HepG2 (cell line): ENCODE results near the gene ITGAV. TPM values are rescaled to one million over a fixed set of nuclear protein-coding genes. Genes with fewer than 3 reads are reported as not detected.

Experiments
- ATAC-seq: fragments of 200-7000 bp; cut with Tn5 transposase; 3 replicates; pipeline ENCODE4 v1.9.1; 2020; ENCODE audit warnings: mild to moderate bottlenecking, moderate library complexity
- BruUV-seq: library from RNA; stranded (reverse); fragments of 400-500 nt; replicated peaks from 2 replicates; lab custom pipeline; 2021; lab: Mats Ljungman, UMichigan
- CTCF ChIA-PET: fragments of 300-600 bp; formaldehyde crosslinking; extraction: SDS; loops from one replicate; lab custom pipeline; 2021; ENCODE audit warnings: low total read pairs, inconsistent platforms, low intra/inter-chr PET ratio; lab: Yijun Ruan, JAX
- POLR2A ChIA-PET: fragments of 350-600 bp; sonication (Branson Sonifier 250); formaldehyde crosslinking; loops from one replicate; lab custom pipeline; 2020; ENCODE audit warnings: antibody characterized with exemption, inconsistent platforms; lab: Yijun Ruan, JAX
- DNase-seq: peaks from one replicate; pipeline ENCODE4 v3.0.0-alpha.2; 2015; ENCODE audit warnings: low spot score
- FAIRE-seq: peaks from 3 replicates; lab custom pipeline; 2011; peaks lifted over from hg19 to GRCh38; lab: Jason Lieb, UNC
- H2AFZ ChIP-seq: one replicate; pipeline ENCODE4 v1.6.1; 2011; ENCODE audit warnings: low read length, inconsistent platforms
- H3K27ac ChIP-seq: fragments of 300-600 bp; 3 replicates; pipeline ENCODE4 v1.8.0; 2011; ENCODE audit warnings: mixed run types, mild to moderate bottlenecking, mixed read lengths, low read length, inconsistent platforms; ENCODE audit not compliant: insufficient read depth; ENCODE audit errors: extremely low read length
- H3K27me3 ChIP-seq, 2 experiments: fragments of 200-600 bp in 1 of 2; 2 replicates in 1 of 2; 3 replicates in 1 of 2; pipeline versions ENCODE4 v1.6.0 to v1.8.0; 2011; ENCODE audit warnings: low read length in 2 of 2, mild to moderate bottlenecking in 2 of 2, moderate library complexity in 2 of 2, inconsistent platforms in 1 of 2; ENCODE audit not compliant: insufficient read depth in 2 of 2, control insufficient read depth in 1 of 2
- H3K36me3 ChIP-seq, 2 experiments: fragments of 200-600 bp in 1 of 2; replicated peaks in 1 of 2; 2 replicates in 1 of 2; 3 replicates in 1 of 2; pipeline versions ENCODE4 v1.5.1 to v1.8.0; 2011; ENCODE audit warnings: low read length in 2 of 2, inconsistent platforms in 1 of 2; ENCODE audit not compliant: insufficient read depth in 2 of 2, control insufficient read depth in 1 of 2
- H3K4me1 ChIP-seq: 2 replicates; pipeline ENCODE4 v1.5.1; 2012; ENCODE audit warnings: low read length, inconsistent platforms; ENCODE audit not compliant: insufficient read depth
- H3K4me2 ChIP-seq: 2 replicates; pipeline ENCODE4 v1.6.0; 2011; ENCODE audit warnings: low read depth, low read length, inconsistent platforms
- H3K4me3 ChIP-seq, 3 experiments: fragments of 200-600 bp in 1 of 3; sonication (generic), shearing (Covaris generic) in 1 of 3; replicated peaks in 1 of 3; 2 replicates each; pipeline ENCODE4 v1.5.1; 2011 to 2016; ENCODE audit warnings: low read length in 3 of 3, inconsistent platforms in 2 of 3, low read depth in 2 of 3, mild to moderate bottlenecking in 2 of 3, control low read depth in 1 of 3, mixed read lengths in 1 of 3; ENCODE audit not compliant: insufficient read depth in 1 of 3
- H3K79me2 ChIP-seq: one replicate; pipeline ENCODE4 v1.6.1; 2011; ENCODE audit warnings: low read length, inconsistent platforms; ENCODE audit not compliant: insufficient read depth
- H3K9ac ChIP-seq: 2 replicates; pipeline ENCODE4 v1.6.0; 2011; ENCODE audit warnings: mild to moderate bottlenecking, low read depth, low read length, inconsistent platforms; ENCODE audit not compliant: insufficient read depth
- H3K9me3 ChIP-seq: 2 replicates; pipeline ENCODE4 v1.5.1; 2012; ENCODE audit warnings: mild to moderate bottlenecking, low read length
- H4K20me1 ChIP-seq: 2 replicates; pipeline ENCODE4 v1.6.0; 2011; ENCODE audit warnings: inconsistent platforms, mild to moderate bottlenecking, low read length, moderate library complexity; ENCODE audit not compliant: insufficient read depth
- ARID5B ChIP-seq: IDR thresholded peaks from 2 replicates; pipeline ENCODE4 v1.4.0; 2020; ENCODE audit warnings: mild to moderate bottlenecking, missing genetic modification reagents
- NR2F6 ChIP-seq, 2 experiments: IDR thresholded peaks; 2 replicates each; pipeline ENCODE4 v1.6.1; 2016; ENCODE audit warnings: antibody characterized with exemption in 1 of 2, mild to moderate bottlenecking in 1 of 2
- ZNF781 ChIP-seq: sonication (generic); formaldehyde crosslinking; IDR thresholded peaks from 2 replicates; pipeline ENCODE4 v1.5.1; 2020; ENCODE audit warnings: borderline replicate concordance, mild to moderate bottlenecking, missing genetic modification reagents; ENCODE audit errors: not compliant biosample characterization
- whole genome bisulfite sequencing: methylation state at CpG from one replicate; pipeline ENCODE4 v1.1.6; 2017; ENCODE audit warnings: low lambda C conversion rate; 5-methylcytosine and 5-hydroxymethylcytosine counted together
- in situ Hi-C: cut with HindIII; loops from 2 replicates; pipeline ENCODE4 v1.10.0; 2017; ENCODE audit warnings: low pct_unique_long_range_greater_than_20kb; ENCODE audit not compliant: extremely low pct_ligation_motif_present
- intact Hi-C: fragments of 100-400 bp; cut with micrococcal nuclease; formaldehyde crosslinking; loops from one replicate; pipeline ENCODE4 v1.10.0; 2022; ENCODE audit not compliant: unreplicated experiment
- polyA plus RNA-seq, 8 experiments: library from polyadenylated mRNA; depleted of rRNA in 3 of 8; stranded (reverse) in 7 of 8; unstranded in 1 of 8; fragments of >200 nt; fragmentation: Illumina TruSeq in 4 of 8; extraction: Trizol in 4 of 8; gene quantifications; 2 replicates each; pipeline versions ENCODE4 v1.2.1 to v1.2.3, GENCODE V29; 2011 to 2016; ENCODE audit warnings: low read depth in 4 of 8, missing spikeins in 1 of 8, mixed read lengths in 1 of 8; ENCODE audit not compliant: insufficient read depth in 1 of 8
- total RNA-seq, 5 experiments: library from RNA; depleted of rRNA; stranded (reverse); fragments of >200 nt; fragmentation: Illumina TruSeq; extraction: Trizol; gene quantifications; 2 replicates each; pipeline ENCODE4 v1.2.3, GENCODE V29; 2016; ENCODE audit warnings: low read depth in 1 of 5

Gene ITGAV
- total and polyA plus RNA-seq, 2 of the 13 experiments (the other 11 are each of a cell fraction or from before 2014, with no cell fraction given): 59.1 to 60.4 TPM

GRCh38 chr2:186709529-186710450 lies 119.9 kb downstream of the ITGAV start:
- POLR2A ChIA-PET: no interaction called here
- Histone ChIP-seq H4K20me1 (no peaks in the 10 kb centered on the region), H3K4me3 (no peak overlapping the region), H3K4me1 (no peaks in the 10 kb centered on the region), H3K4me2 (no peak overlapping the region), H2AFZ (no peak overlapping the region), H3K27me3 (0 out of 5 replicates have a peak, but pooled peaks cover 0 to 6% of the 10 kb centered on the region in 2 experiments), H3K27ac (no peak overlapping the region), H3K9me3 (no peaks in the 10 kb centered on the region), H3K36me3 (no peaks in the 10 kb centered on the region), H3K79me2 (no peaks in the 10 kb centered on the region), H3K9ac (no peak overlapping the region)
- CTCF ChIA-PET: no interaction called here
- no peak for DNase-seq
- ATAC-seq: no peak
- in situ Hi-C loops: no loop called here
- WGBS: 8% methylated on average over 6 of the region's 6 CpGs
- TF ChIP-seq NR2F6 (IDR thresholded peaks at IDR 0.05): no peak
- no peak for TF ChIP-seq NR2F6 (CRISPR knock-in tag; IDR thresholded peaks at IDR 0.05)
- no peak for TF ChIP-seq ARID5B
- no peak for TF ChIP-seq ZNF781
- FAIRE-seq: no peak
- no TSS peak for BruUV-seq
- intact Hi-C loops: no loop called here
